IMR-90 (cell line): Measurements from ENCODE around the gene PELI1. TPM values are rescaled to one million over a fixed set of nuclear protein-coding genes. Genes with fewer than 3 reads are reported as not detected.

Source experiments
- ATAC-seq: fragments of 200-7000 bp; cut with Tn5 transposase; 2 replicates; pipeline ENCODE4 v1.9.1; 2020; ENCODE audit warnings: low read depth, mild to moderate bottlenecking, moderate library complexity
- BruUV-seq: library from RNA; stranded (reverse); fragments of 400-500 nt; replicated peaks from 2 replicates; lab custom pipeline; 2021; lab: Mats Ljungman, UMichigan
- CTCF ChIA-PET: fragments of 300-600 bp; formaldehyde crosslinking; extraction: SDS; loops from one replicate; lab custom pipeline; 2021; ENCODE audit warnings: antibody characterized with exemption; lab: Yijun Ruan, JAX
- POLR2A ChIA-PET: fragments of 300-600 bp; sonication (Branson Sonifier 250); formaldehyde crosslinking; loops from one replicate; lab custom pipeline; 2022; ENCODE audit warnings: antibody characterized with exemption; ENCODE audit not compliant: unreplicated experiment; lab: Charles Lee
- DNase-seq: peaks from one replicate; pipeline ENCODE4 v3.0.0; 2013
- H2AFZ ChIP-seq: replicated peaks from 2 replicates; pipeline ENCODE3; 2013; ENCODE audit warnings: low read length, mild to moderate bottlenecking; ENCODE audit not compliant: poor library complexity
- H2AK5ac ChIP-seq: 2 replicates; pipeline ENCODE4 v1.6.1; 2013; ENCODE audit warnings: low read depth, low read length, inconsistent platforms
- H2AK9ac ChIP-seq: replicated peaks from 2 replicates; pipeline ENCODE3; 2013; ENCODE audit warnings: mild to moderate bottlenecking, low read depth, low read length, moderate library complexity; ENCODE audit not compliant: poor library complexity
- H2BK120ac ChIP-seq: 2 replicates; pipeline ENCODE4 v1.6.1; 2013; ENCODE audit warnings: low read depth, low read length, inconsistent platforms
- H2BK15ac ChIP-seq: 3 replicates; pipeline ENCODE4 v1.6.1; 2013; ENCODE audit warnings: low read depth, low read length, inconsistent platforms
- H2BK20ac ChIP-seq: 2 replicates; pipeline ENCODE4 v1.6.1; 2013; ENCODE audit warnings: low read depth, mild to moderate bottlenecking, inconsistent platforms, low read length, moderate library complexity
- H2BK5ac ChIP-seq: 2 replicates; pipeline ENCODE4 v1.6.1; 2013; ENCODE audit warnings: mild to moderate bottlenecking, low read depth, low read length, inconsistent platforms; ENCODE audit not compliant: poor library complexity, severe bottlenecking
- H3K14ac ChIP-seq: replicated peaks from 2 replicates; pipeline ENCODE4 v1.6.1; 2013; ENCODE audit warnings: low read depth, low read length, inconsistent platforms
- H3K18ac ChIP-seq: 2 replicates; pipeline ENCODE4 v1.6.1; 2013; ENCODE audit warnings: low read depth, low read length, control low read depth
- H3K23ac ChIP-seq: 2 replicates; pipeline ENCODE4 v1.6.1; 2013; ENCODE audit warnings: low read depth, low read length, inconsistent platforms
- H3K27ac ChIP-seq: 2 replicates; pipeline ENCODE4 v1.5.1; 2013; ENCODE audit warnings: mild to moderate bottlenecking, control low read depth, low read length; ENCODE audit not compliant: insufficient read depth
- H3K27me3 ChIP-seq: 2 replicates; pipeline ENCODE4 v1.6.1; 2013; ENCODE audit warnings: low read length; ENCODE audit not compliant: control insufficient read depth, insufficient read depth
- H3K36me3 ChIP-seq: 2 replicates; pipeline ENCODE4 v1.6.1; 2013; ENCODE audit warnings: low read length, mixed read lengths; ENCODE audit not compliant: control insufficient read depth, insufficient read depth
- H3K4ac ChIP-seq: 2 replicates; pipeline ENCODE4 v1.6.1; 2013; ENCODE audit warnings: low read depth, low read length, inconsistent platforms
- H3K4me1 ChIP-seq: 2 replicates; pipeline ENCODE4 v1.6.1; 2013; ENCODE audit warnings: low read length, mixed read lengths; ENCODE audit not compliant: control insufficient read depth, insufficient read depth
- H3K4me2 ChIP-seq: 2 replicates; pipeline ENCODE4 v1.6.1; 2013; ENCODE audit warnings: low read depth, mild to moderate bottlenecking, control low read depth, low read length, moderate library complexity
- H3K4me3 ChIP-seq: 2 replicates; pipeline ENCODE4 v1.5.1; 2013; ENCODE audit warnings: low read depth, mild to moderate bottlenecking, control low read depth, low read length, moderate library complexity; ENCODE audit not compliant: insufficient read depth
- H3K56ac ChIP-seq: 2 replicates; pipeline ENCODE4 v1.6.1; 2013; ENCODE audit warnings: low read length, inconsistent platforms; ENCODE audit not compliant: insufficient read depth; ENCODE audit errors: extremely low read depth
- H3K79me1 ChIP-seq, 2 experiments: 2 replicates each; pipeline ENCODE4 v1.6.1; 2013; ENCODE audit warnings: low read length in 2 of 2, inconsistent platforms in 1 of 2, low read depth in 1 of 2
- H3K9ac ChIP-seq: 2 replicates; pipeline ENCODE4 v1.6.1; 2013; ENCODE audit warnings: low read depth, low read length, control low read depth
- H3K9me1 ChIP-seq: 2 replicates; pipeline ENCODE4 v1.6.1; 2013; ENCODE audit warnings: low read length, inconsistent platforms; ENCODE audit not compliant: insufficient read depth
- H3K9me3 ChIP-seq: 2 replicates; pipeline ENCODE4 v1.6.1; 2013; ENCODE audit warnings: low read length; ENCODE audit not compliant: control insufficient read depth, insufficient read depth
- H4K20me1 ChIP-seq: 2 replicates; pipeline ENCODE4 v1.6.1; 2013; ENCODE audit warnings: low read length, inconsistent platforms; ENCODE audit not compliant: insufficient read depth
- H4K5ac ChIP-seq: 2 replicates; pipeline ENCODE4 v1.6.1; 2013; ENCODE audit warnings: mild to moderate bottlenecking, low read depth, low read length, control low read depth
- H4K8ac ChIP-seq, 2 experiments: 2 replicates each; pipeline ENCODE4 v1.6.1; 2013; ENCODE audit warnings: low read depth in 2 of 2, low read length in 2 of 2, control low read depth in 1 of 2, inconsistent platforms in 1 of 2
- H4K91ac ChIP-seq: 2 replicates; pipeline ENCODE4 v1.6.1; 2013; ENCODE audit warnings: low read depth, low read length, inconsistent platforms; ENCODE audit not compliant: insufficient read depth
- BHLHE40 ChIP-seq: fragments of 150-350 bp; IDR thresholded peaks from 2 replicates; pipeline ENCODE4 v1.6.1; 2016; ENCODE audit warnings: mild to moderate bottlenecking, low read depth, low read length
- CEBPB ChIP-seq: IDR thresholded peaks from 2 replicates; pipeline ENCODE4 v1.6.1; 2012; ENCODE audit warnings: low read depth, low read length, improper control_type of control experiment
- CHD1 ChIP-seq: IDR thresholded peaks from 2 replicates; pipeline ENCODE4 v1.6.1; 2012; ENCODE audit warnings: low read depth, low read length, improper control_type of control experiment
- FOS ChIP-seq: fragments of 150-350 bp; IDR thresholded peaks from 2 replicates; pipeline ENCODE4 v1.6.1; 2016; ENCODE audit warnings: low read depth, low read length
- MAFK ChIP-seq: IDR thresholded peaks from 2 replicates; pipeline ENCODE4 v1.6.1; 2012; ENCODE audit warnings: low read depth, low read length, improper control_type of control experiment
- MAZ ChIP-seq: IDR thresholded peaks from 2 replicates; pipeline ENCODE4 v1.6.1; 2012; ENCODE audit warnings: low read depth, mild to moderate bottlenecking, low read length, improper control_type of control experiment, moderate library complexity, borderline replicate concordance
- MXI1 ChIP-seq: IDR thresholded peaks from 2 replicates; pipeline ENCODE4 v1.6.1; 2012; ENCODE audit warnings: low read depth, mild to moderate bottlenecking, low read length, moderate library complexity, borderline replicate concordance
- NFE2L2 ChIP-seq: fragments of 150-350 bp; IDR thresholded peaks from 2 replicates; pipeline ENCODE4 v1.6.1; 2016; ENCODE audit warnings: low read depth, mild to moderate bottlenecking, low read length
- POLR2A ChIP-seq: IDR thresholded peaks from 2 replicates; pipeline ENCODE4 v1.6.1; 2012; ENCODE audit warnings: mild to moderate bottlenecking, low read depth, low read length
- RAD21 ChIP-seq: IDR thresholded peaks from 2 replicates; pipeline ENCODE4 v1.6.1; 2012; ENCODE audit warnings: low read length, improper control_type of control experiment
- RCOR1 ChIP-seq: IDR thresholded peaks from 2 replicates; pipeline ENCODE4 v1.6.1; 2012; ENCODE audit warnings: mild to moderate bottlenecking, low read length, improper control_type of control experiment; ENCODE audit not compliant: insufficient replicate concordance
- RFX5 ChIP-seq: IDR thresholded peaks from 2 replicates; pipeline ENCODE4 v1.8.0; 2012; ENCODE audit warnings: low read depth, mild to moderate bottlenecking, low read length, moderate library complexity
- SMC3 ChIP-seq: fragments of 150-350 bp; IDR thresholded peaks from 2 replicates; pipeline ENCODE4 v1.6.1; 2016; ENCODE audit warnings: low read depth, mild to moderate bottlenecking, antibody characterized with exemption, low read length, moderate library complexity
- WGBS, 2 experiments: methylation state at CpG; one replicate each; pipeline versions ENCODE4 v1.1.5 to v1.1.7; 2013; ENCODE audit warnings: missing lambda C conversion rate in 2 of 2; ENCODE audit not compliant: insufficient read length in 1 of 2; ENCODE audit errors: extremely low coverage in 2 of 2; 5-methylcytosine and 5-hydroxymethylcytosine counted together
- dilution Hi-C: fragments of 300-500 bp; cut with HindIII; formaldehyde crosslinking; loops from one replicate; pipeline ENCODE4 v1.14.3; 2018; ENCODE audit warnings: low sequenced_read_pairs; ENCODE audit not compliant: unreplicated experiment
- in situ Hi-C: fragments of 300-500 bp; cut with MboI; formaldehyde crosslinking; loops from 3 replicates; pipeline ENCODE4 v1.14.3; 2019; ENCODE audit warnings: low sequenced_read_pairs, inconsistent platforms, mixed read lengths
- intact Hi-C: fragments of 100-400 bp; cut with micrococcal nuclease; formaldehyde crosslinking; loops from 2 replicates; pipeline ENCODE4 v1.10.0; 2022
- polyA plus RNA-seq, 3 experiments: library from polyadenylated mRNA; depleted of rRNA; stranded (reverse); fragments of >200 nt; gene quantifications; 2 replicates each; pipeline ENCODE4 v1.2.3, GENCODE V29; 2012; ENCODE audit warnings: low replicate concordance in 1 of 3
- total RNA-seq: library from RNA; depleted of rRNA; stranded (reverse); fragments of >200 nt; gene quantifications from 2 replicates; pipeline ENCODE4 v1.2.3, GENCODE V29; 2012
- TF ChIP-seq, protein P1 (sequence below): conservative IDR thresholded peaks from 2 replicates; pipeline ENCODE4 v1.5.1; 2012; ENCODE audit warnings: mild to moderate bottlenecking, low read depth, low read length, improper control_type of control experiment
- TF ChIP-seq, protein P2 (sequence below): fragments of 150-350 bp; IDR thresholded peaks from 2 replicates; pipeline ENCODE4 v1.6.1; 2017; ENCODE audit warnings: mild to moderate bottlenecking, antibody characterized with exemption, low read length, low read depth
- TF ChIP-seq, protein P3 (sequence below): fragments of 150-350 bp; IDR thresholded peaks from 2 replicates; pipeline ENCODE4 v1.6.1; 2016; ENCODE audit warnings: low read depth, mild to moderate bottlenecking, low read length, moderate library complexity, borderline replicate concordance

Gene PELI1
- total and polyA plus RNA-seq, 2 of the 4 experiments (the other 2 are of a cell fraction): 2.2 to 2.5 TPM

DNA sequence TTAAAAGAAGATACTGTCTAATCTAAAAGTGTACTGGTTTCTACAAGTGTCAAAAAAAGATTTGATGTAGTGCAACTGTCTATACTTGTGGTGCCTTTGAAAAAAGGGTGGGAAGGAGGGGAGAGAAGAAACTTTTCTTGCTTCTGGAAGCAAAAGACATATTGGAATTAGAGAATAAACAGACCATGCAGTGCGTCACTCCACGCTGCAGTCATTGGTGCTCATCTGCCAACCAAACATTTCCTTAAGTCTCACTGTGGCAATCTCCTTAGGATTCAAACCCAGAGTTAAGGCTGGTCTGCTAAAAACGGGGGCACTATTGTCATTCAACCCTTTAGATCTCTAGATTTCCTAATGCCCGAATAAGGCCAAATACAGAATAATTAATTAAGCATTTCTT lies 50.9 kb downstream of the PELI1 start:
- no peak overlapping the region for H2AK5ac ChIP-seq
- TF ChIP-seq CHD1 (no peak), NFE2L2 (no peak), MAFK (no peak), FOS (no peak), POLR2A (no peak), MXI1 (no peak), MAZ (no peak), RCOR1 (no peak), BHLHE40 (no peak), RAD21 (no peak), RFX5 (no peak), CEBPB (no peak), SMC3 (no peak)
- TF ChIP-seq, protein P1, sequence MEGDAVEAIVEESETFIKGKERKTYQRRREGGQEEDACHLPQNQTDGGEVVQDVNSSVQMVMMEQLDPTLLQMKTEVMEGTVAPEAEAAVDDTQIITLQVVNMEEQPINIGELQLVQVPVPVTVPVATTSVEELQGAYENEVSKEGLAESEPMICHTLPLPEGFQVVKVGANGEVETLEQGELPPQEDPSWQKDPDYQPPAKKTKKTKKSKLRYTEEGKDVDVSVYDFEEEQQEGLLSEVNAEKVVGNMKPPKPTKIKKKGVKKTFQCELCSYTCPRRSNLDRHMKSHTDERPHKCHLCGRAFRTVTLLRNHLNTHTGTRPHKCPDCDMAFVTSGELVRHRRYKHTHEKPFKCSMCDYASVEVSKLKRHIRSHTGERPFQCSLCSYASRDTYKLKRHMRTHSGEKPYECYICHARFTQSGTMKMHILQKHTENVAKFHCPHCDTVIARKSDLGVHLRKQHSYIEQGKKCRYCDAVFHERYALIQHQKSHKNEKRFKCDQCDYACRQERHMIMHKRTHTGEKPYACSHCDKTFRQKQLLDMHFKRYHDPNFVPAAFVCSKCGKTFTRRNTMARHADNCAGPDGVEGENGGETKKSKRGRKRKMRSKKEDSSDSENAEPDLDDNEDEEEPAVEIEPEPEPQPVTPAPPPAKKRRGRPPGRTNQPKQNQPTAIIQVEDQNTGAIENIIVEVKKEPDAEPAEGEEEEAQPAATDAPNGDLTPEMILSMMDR: no peak
- TF ChIP-seq, protein P2, sequence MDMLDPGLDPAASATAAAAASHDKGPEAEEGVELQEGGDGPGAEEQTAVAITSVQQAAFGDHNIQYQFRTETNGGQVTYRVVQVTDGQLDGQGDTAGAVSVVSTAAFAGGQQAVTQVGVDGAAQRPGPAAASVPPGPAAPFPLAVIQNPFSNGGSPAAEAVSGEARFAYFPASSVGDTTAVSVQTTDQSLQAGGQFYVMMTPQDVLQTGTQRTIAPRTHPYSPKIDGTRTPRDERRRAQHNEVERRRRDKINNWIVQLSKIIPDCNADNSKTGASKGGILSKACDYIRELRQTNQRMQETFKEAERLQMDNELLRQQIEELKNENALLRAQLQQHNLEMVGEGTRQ: no peak
- TF ChIP-seq, protein P3, sequence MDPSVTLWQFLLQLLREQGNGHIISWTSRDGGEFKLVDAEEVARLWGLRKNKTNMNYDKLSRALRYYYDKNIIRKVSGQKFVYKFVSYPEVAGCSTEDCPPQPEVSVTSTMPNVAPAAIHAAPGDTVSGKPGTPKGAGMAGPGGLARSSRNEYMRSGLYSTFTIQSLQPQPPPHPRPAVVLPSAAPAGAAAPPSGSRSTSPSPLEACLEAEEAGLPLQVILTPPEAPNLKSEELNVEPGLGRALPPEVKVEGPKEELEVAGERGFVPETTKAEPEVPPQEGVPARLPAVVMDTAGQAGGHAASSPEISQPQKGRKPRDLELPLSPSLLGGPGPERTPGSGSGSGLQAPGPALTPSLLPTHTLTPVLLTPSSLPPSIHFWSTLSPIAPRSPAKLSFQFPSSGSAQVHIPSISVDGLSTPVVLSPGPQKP: no peak
- no peak overlapping the region for H3K27ac ChIP-seq
- no peak overlapping the region for H2AK9ac ChIP-seq
- ChIA-PET CTCF (no interaction called here), POLR2A (no interaction called here)
- no peak overlapping the region for H3K18ac ChIP-seq
- no peak overlapping the region for H2BK120ac ChIP-seq
- H2AFZ ChIP-seq: no peak overlapping the region
- WGBS, 2 experiments: no CpG with 5 or more reads among the region's 4 CpGs
- no peak overlapping the region for H2BK20ac ChIP-seq
- ATAC-seq: no peak
- H3K79me1 ChIP-seq: no peaks in the 10 kb centered on the region
- peaks cover 10% of the 10 kb centered on the region for H3K36me3 ChIP-seq
- no TSS peak for BruUV-seq
- no peak for DNase-seq
- H3K27me3 ChIP-seq: no peaks in the 10 kb centered on the region
- H3K56ac ChIP-seq: no peak overlapping the region
- no peak overlapping the region for H3K4me2 ChIP-seq
- in situ Hi-C loops: no loop called here
- no peaks in the 10 kb centered on the region for H4K20me1 ChIP-seq
- H4K8ac ChIP-seq: no peak overlapping the region
- H4K5ac ChIP-seq: no peak overlapping the region
- H2BK5ac ChIP-seq: no peak overlapping the region
- no peaks in the 10 kb centered on the region for H3K4me1 ChIP-seq
- H4K91ac ChIP-seq: no peak overlapping the region
- intact Hi-C loops: no loop called here
- H3K9me1 ChIP-seq: no peaks in the 10 kb centered on the region
- dilution Hi-C loops: no loop called here
- no peak overlapping the region for H3K23ac ChIP-seq
- no peaks in the 10 kb centered on the region for H3K9me3 ChIP-seq
- no peak overlapping the region for H3K4ac ChIP-seq
- no peak overlapping the region for H3K4me3 ChIP-seq
- no peak overlapping the region for H3K14ac ChIP-seq
- no peak overlapping the region for H3K9ac ChIP-seq
- H2BK15ac ChIP-seq: no peak overlapping the region
